Activated T-cell treated with anti-CD3 and anti-CD28 coated beads for 4 hours (primary cell): ENCODE results near the gene SERPINE3.

Source experiments
- DNase-seq: peaks from one replicate; pipeline ENCODE4 v3.0.0-alpha.2; 2020

The SERPINE3 gene

GRCh38 chr13:51364404-51365008, 25.0 kb downstream of the SERPINE3 start:
- no peak for DNase-seq

GRCh38 chr13:51370116-51370515, 30.6 kb downstream of the SERPINE3 start:
- no peak for DNase-seq

- no peak for DNase-seq
Measured at GRCh38 chr13:51370811-51371210, 31.3 kb downstream of the SERPINE3 start.

- DNase-seq, result no peak
Measured at GRCh38 chr13:51371768-51372399, 32.4 kb downstream of the SERPINE3 start.

- no peak for DNase-seq
Measured at GRCh38 chr13:51373451-51373850, 34.0 kb downstream of the SERPINE3 start.

- no peak for DNase-seq
Measured at GRCh38 chr13:51380269-51380668, 40.8 kb downstream of the SERPINE3 start.

GRCh38 chr13:51385114-51385513, 45.6 kb downstream of the SERPINE3 start:
- DNase-seq, result no peak

GRCh38 chr13:51394724-51395123, 55.2 kb downstream of the SERPINE3 start:
- no peak for DNase-seq

GRCh38 chr13:51396352-51396751, 56.9 kb downstream of the SERPINE3 start:
- no peak for DNase-seq

- no peak for DNase-seq
Measured at GRCh38 chr13:51397262-51397941, 57.9 kb downstream of the SERPINE3 start.

- no peak for DNase-seq
Measured at GRCh38 chr13:51405176-51405575, 65.7 kb downstream of the SERPINE3 start.

- no peak for DNase-seq
Measured at GRCh38 chr13:51412431-51412830, 72.9 kb downstream of the SERPINE3 start.
